ENCODE results near the gene EIF1.
"Not testable (repeated sequence)": the region's sequence is repeated elsewhere in the genome, so short reads cannot be mapped to it uniquely, and the experiment has no call there.

The EIF1 gene

DNA sequence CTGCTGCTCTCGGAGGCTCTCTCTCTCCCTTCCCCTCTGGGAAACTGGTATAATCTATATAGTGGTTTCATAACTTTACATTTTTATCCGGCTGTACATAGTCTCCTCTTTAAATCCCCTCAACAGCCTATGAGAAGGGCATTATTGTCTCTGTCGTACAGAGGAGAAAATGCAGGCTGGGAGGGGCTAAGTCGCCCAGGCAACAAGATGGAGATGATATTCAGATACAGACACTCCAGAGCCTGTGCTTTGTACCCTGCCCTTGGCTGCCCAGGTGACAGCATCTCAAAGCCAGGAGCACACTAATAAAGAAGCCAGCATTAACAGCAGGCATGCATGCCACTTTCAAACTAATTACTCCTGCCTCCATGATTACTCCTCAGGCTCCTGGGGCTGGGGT, 4.7 kb upstream of the EIF1 start:
- no peak overlapping the region for H3K27ac ChIP-seq (ENCODE audit: low read length)
- TF ChIP-seq, protein P1, sequence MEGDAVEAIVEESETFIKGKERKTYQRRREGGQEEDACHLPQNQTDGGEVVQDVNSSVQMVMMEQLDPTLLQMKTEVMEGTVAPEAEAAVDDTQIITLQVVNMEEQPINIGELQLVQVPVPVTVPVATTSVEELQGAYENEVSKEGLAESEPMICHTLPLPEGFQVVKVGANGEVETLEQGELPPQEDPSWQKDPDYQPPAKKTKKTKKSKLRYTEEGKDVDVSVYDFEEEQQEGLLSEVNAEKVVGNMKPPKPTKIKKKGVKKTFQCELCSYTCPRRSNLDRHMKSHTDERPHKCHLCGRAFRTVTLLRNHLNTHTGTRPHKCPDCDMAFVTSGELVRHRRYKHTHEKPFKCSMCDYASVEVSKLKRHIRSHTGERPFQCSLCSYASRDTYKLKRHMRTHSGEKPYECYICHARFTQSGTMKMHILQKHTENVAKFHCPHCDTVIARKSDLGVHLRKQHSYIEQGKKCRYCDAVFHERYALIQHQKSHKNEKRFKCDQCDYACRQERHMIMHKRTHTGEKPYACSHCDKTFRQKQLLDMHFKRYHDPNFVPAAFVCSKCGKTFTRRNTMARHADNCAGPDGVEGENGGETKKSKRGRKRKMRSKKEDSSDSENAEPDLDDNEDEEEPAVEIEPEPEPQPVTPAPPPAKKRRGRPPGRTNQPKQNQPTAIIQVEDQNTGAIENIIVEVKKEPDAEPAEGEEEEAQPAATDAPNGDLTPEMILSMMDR (IDR thresholded peaks at IDR 0.05; ENCODE audit: low read length) = no peak
- no peak for TF ChIP-seq EZH2 (optimal IDR thresholded peaks at IDR 0.05; ENCODE audit: low read depth, low read length)
- no peak for TF ChIP-seq EZH2phosphoT487 (IDR thresholded peaks at IDR 0.05; ENCODE audit: low read length)
- H4K20me1 ChIP-seq (ENCODE audit: insufficient read depth, low read length) = no peaks in the 10 kb centered on the region
- no peak overlapping the region for H3K4me2 ChIP-seq (ENCODE audit: low read depth, low read length)
- no peaks in the 10 kb centered on the region for H3K9me2 ChIP-seq (replicated peaks; ENCODE audit: insufficient read depth, low read length)
- H3K27me3 ChIP-seq (replicated peaks; ENCODE audit: insufficient read depth, low read length) = no peaks in the 10 kb centered on the region
- H3K9me3 ChIP-seq (replicated peaks; ENCODE audit: insufficient read depth, low read length) = no peaks in the 10 kb centered on the region
- DNase-seq = no peak
- H3K9ac ChIP-seq (ENCODE audit: low read length) = no peak overlapping the region
- H3K4me3 ChIP-seq (ENCODE audit: low read length) = no peak overlapping the region
- no peaks in the 10 kb centered on the region for H3K36me3 ChIP-seq (replicated peaks; ENCODE audit: insufficient read depth, low read length)
- H3F3A ChIP-seq (ENCODE audit: insufficient read depth, low read length) = peaks cover 13% of the 10 kb centered on the region
- H3K4me1 ChIP-seq (ENCODE audit: low read length) = peaks cover 4% of the 10 kb centered on the region
- no peak overlapping the region for H2AFZ ChIP-seq (ENCODE audit: low read length)
- H3K79me2 ChIP-seq (ENCODE audit: low read length) = peaks cover 3% of the 10 kb centered on the region

DNA sequence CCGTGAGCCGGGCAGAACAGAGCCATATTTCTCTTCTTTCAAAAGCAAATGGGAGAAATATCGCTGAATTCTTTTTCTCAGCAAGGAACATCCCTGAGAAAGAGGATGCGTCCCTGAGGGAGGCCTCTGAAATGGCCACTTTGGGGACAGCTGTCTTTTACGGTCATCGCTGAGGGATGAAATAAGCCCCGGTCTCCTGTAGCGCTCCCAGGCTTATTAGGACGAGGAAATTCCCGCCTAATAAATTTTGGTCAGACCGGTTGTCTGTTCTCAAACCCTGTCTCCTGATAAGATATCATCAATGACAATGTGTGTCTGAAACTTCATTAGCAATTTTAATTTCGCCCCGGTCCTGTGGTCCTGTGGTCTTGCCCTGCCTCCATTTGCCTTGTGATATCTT, 2.9 kb upstream of the EIF1 start:
- DNase-seq; H3K27ac ChIP-seq (ENCODE audit: low read length); H3K9me3 ChIP-seq (replicated peaks; ENCODE audit: insufficient read depth, low read length); H3K9me2 ChIP-seq (replicated peaks; ENCODE audit: insufficient read depth, low read length); H2AFZ ChIP-seq (ENCODE audit: low read length); H3K27me3 ChIP-seq (replicated peaks; ENCODE audit: insufficient read depth, low read length); H3K4me3 ChIP-seq (ENCODE audit: low read length); H3K9ac ChIP-seq (ENCODE audit: low read length); H3K4me2 ChIP-seq (ENCODE audit: low read depth, low read length): not testable (repeated sequence)
- Histone ChIP-seq H3K79me2 (ENCODE audit: low read length) (peaks cover 21% of the 10 kb centered on the region), H3K36me3 (replicated peaks; ENCODE audit: insufficient read depth, low read length) (peaks cover 14% of the 10 kb centered on the region), H4K20me1 (ENCODE audit: insufficient read depth, low read length) (peaks cover 14% of the 10 kb centered on the region), H3K4me1 (ENCODE audit: low read length) (peaks cover 12% of the 10 kb centered on the region), H3F3A (ENCODE audit: insufficient read depth, low read length) (peaks cover 27% of the 10 kb centered on the region)

DNA sequence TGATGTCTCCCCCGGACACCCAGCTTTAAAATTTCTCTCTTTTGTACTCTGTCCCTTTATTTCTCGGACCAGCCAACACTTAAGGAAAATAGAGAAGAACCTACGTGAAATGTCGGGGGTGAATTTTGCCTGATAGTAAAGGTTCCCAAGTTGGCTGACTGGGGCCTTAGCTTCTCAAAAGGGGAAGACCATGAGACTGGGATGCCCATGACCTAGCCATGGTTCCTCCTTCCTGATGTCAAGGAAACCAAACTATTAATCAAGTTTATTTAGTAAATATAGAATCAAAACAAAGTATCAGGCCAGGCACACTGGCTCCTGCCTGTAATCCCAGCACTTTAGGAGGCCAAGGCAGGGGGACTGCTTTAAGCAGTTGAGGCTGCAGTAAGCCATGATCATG, 2.4 kb upstream of the EIF1 start:
- Histone ChIP-seq H3K36me3 (replicated peaks; ENCODE audit: insufficient read depth, low read length) (peaks cover 19% of the 10 kb centered on the region), H3K27me3 (replicated peaks; ENCODE audit: insufficient read depth, low read length) (no peaks in the 10 kb centered on the region), H3K9me2 (replicated peaks; ENCODE audit: insufficient read depth, low read length) (no peaks in the 10 kb centered on the region), H3K4me3 (ENCODE audit: low read length) (no peak overlapping the region), H3K9me3 (replicated peaks; ENCODE audit: insufficient read depth, low read length) (no peaks in the 10 kb centered on the region), H3K79me2 (ENCODE audit: low read length) (peaks cover 26% of the 10 kb centered on the region), H3K4me2 (ENCODE audit: low read depth, low read length) (no peak overlapping the region), H3K27ac (ENCODE audit: low read length) (no peak overlapping the region), H4K20me1 (ENCODE audit: insufficient read depth, low read length) (peaks cover 20% of the 10 kb centered on the region), H3K4me1 (ENCODE audit: low read length) (peaks cover 12% of the 10 kb centered on the region), H3K9ac (ENCODE audit: low read length) (no peak overlapping the region), H2AFZ (ENCODE audit: low read length) (no peak overlapping the region), H3F3A (ENCODE audit: insufficient read depth, low read length) (peaks cover 32% of the 10 kb centered on the region)
- TF ChIP-seq, protein P1 (IDR thresholded peaks at IDR 0.05; ENCODE audit: low read length) = no peak
- TF ChIP-seq EZH2phosphoT487 (IDR thresholded peaks at IDR 0.05; ENCODE audit: low read length) (no peak), EZH2 (optimal IDR thresholded peaks at IDR 0.05; ENCODE audit: low read depth, low read length) (no peak)
- DNase-seq = no peak

DNA sequence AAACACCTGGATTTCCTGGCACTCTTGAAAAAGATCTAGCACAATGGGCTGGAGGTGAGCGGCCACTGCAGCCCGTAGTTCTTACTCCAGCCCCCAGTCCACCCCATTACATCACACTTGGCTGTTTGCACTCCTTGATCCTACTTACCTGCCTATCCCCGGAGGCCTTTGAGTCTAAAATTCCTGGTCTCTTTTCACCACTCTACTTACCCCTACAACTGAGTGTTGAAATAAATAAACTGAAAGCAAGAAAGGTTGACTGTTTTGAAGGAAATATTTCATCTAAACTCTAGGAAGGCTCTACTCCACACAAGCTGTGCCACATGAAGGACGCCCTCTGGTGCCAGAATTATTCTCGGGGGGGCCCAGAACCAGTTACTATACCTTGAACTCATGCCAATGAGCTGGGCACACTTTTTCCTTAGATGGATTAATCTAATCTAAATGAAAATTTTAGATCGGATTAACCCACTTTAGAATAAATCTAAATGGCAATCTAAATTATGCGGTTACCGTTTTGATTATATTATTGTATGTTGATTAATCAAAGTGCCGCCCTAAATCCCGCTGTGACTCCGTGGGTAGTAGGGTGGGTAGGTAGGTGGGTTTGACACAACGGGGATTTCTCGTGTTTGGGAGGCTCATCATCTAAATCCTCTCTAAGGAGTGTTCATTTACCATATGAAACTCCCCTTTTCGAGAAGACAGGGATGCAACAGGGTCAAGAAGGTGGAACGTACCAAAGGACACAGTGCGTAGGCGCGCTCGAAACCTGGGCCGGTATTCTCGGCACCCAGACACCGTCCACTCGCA, 651 bp upstream of the EIF1 start:
- H3K4me1 ChIP-seq (ENCODE audit: low read length) = peaks cover 12% of the 10 kb centered on the region
- TF ChIP-seq EZH2phosphoT487 (IDR thresholded peaks at IDR 0.05; ENCODE audit: low read length) (no peak), EZH2 (optimal IDR thresholded peaks at IDR 0.05; ENCODE audit: low read depth, low read length) (no peak)
- TF ChIP-seq, protein P1 (IDR thresholded peaks at IDR 0.05; ENCODE audit: low read length) = peak; percentile 63
- peak; percentile 59 for DNase-seq
- no peaks in the 10 kb centered on the region for H3K9me3 ChIP-seq (replicated peaks; ENCODE audit: insufficient read depth, low read length)
- peak overlapping the region; percentile 67 for H3K4me3 ChIP-seq (ENCODE audit: low read length)
- H3K27ac ChIP-seq (ENCODE audit: low read length) = peak overlapping the region; percentile 79
- peak overlapping the region; percentile 93 for H3K4me2 ChIP-seq (ENCODE audit: low read depth, low read length)
- H3F3A ChIP-seq (ENCODE audit: insufficient read depth, low read length) = peaks cover 50% of the 10 kb centered on the region
- H4K20me1 ChIP-seq (ENCODE audit: insufficient read depth, low read length) = peaks cover 24% of the 10 kb centered on the region
- H3K36me3 ChIP-seq (replicated peaks; ENCODE audit: insufficient read depth, low read length) = peaks cover 37% of the 10 kb centered on the region
- H3K9ac ChIP-seq (ENCODE audit: low read length) = peak overlapping the region; percentile 66; the same call in 1 of the 2 replicates
- no peaks in the 10 kb centered on the region for H3K9me2 ChIP-seq (replicated peaks; ENCODE audit: insufficient read depth, low read length)
- peaks cover 30% of the 10 kb centered on the region for H3K79me2 ChIP-seq (ENCODE audit: low read length)
- H2AFZ ChIP-seq (ENCODE audit: low read length) = peak overlapping the region; percentile 87
- no peaks in the 10 kb centered on the region for H3K27me3 ChIP-seq (replicated peaks; ENCODE audit: insufficient read depth, low read length)
